Panc1 (cell line): ENCODE data around the gene SYNM. TPM values are rescaled to one million over a fixed set of nuclear protein-coding genes. Genes with fewer than 3 reads are reported as not detected.

ENCODE experiments used
- ATAC-seq: fragments of 200-7000 bp; cut with Tn5 transposase; 2 replicates; pipeline ENCODE4 v1.9.1; 2020; ENCODE audit warnings: mild to moderate bottlenecking, moderate library complexity
- BruUV-seq: library from RNA; stranded (reverse); fragments of 400-500 nt; replicated peaks from 2 replicates; lab custom pipeline; 2021; lab: Mats Ljungman, UMichigan
- CTCF ChIA-PET: fragments of 300-600 bp; sonication (Branson Sonifier 250); formaldehyde crosslinking; loops from one replicate; lab custom pipeline; 2022; ENCODE audit warnings: antibody characterized with exemption; lab: Charles Lee
- POLR2A ChIA-PET: fragments of 300-600 bp; sonication (Branson Sonifier 250); formaldehyde crosslinking; loops from one replicate; lab custom pipeline; 2022; ENCODE audit warnings: antibody characterized with exemption; lab: Charles Lee
- DNase-seq: peaks from one replicate; pipeline ENCODE4 v3.0.0-alpha.2; 2010; ENCODE audit warnings: low read depth, low spot score
- H3K27ac ChIP-seq: 2 replicates; pipeline ENCODE4 v1.5.1; 2011; ENCODE audit warnings: mild to moderate bottlenecking, low read length, inconsistent platforms
- H3K27me3 ChIP-seq: fragments of 200-500 bp; sonication (Bioruptor generic); 2 replicates; pipeline ENCODE4 v1.6.0; 2014; ENCODE audit warnings: low read length, inconsistent platforms; ENCODE audit not compliant: control insufficient read depth, insufficient read depth
- H3K36me3 ChIP-seq: fragments of 200-500 bp; sonication (Bioruptor generic); 2 replicates; pipeline ENCODE4 v1.5.1; 2014; ENCODE audit warnings: inconsistent platforms, mild to moderate bottlenecking, low read length, moderate library complexity; ENCODE audit not compliant: control insufficient read depth, insufficient read depth
- H3K4me1 ChIP-seq: 2 replicates; pipeline ENCODE4 v1.5.1; 2011; ENCODE audit warnings: inconsistent platforms, mild to moderate bottlenecking, low read length, moderate library complexity; ENCODE audit not compliant: control insufficient read depth, insufficient read depth
- H3K4me3 ChIP-seq, 2 experiments: 2 replicates each; pipeline ENCODE4 v1.5.1; 2011 to 2012; ENCODE audit warnings: low read depth in 2 of 2, low read length in 2 of 2, mild to moderate bottlenecking in 2 of 2, inconsistent platforms in 1 of 2, moderate library complexity in 1 of 2
- H3K9me3 ChIP-seq: fragments of 200-500 bp; sonication (Bioruptor generic); 2 replicates; pipeline ENCODE4 v1.5.1; 2014; ENCODE audit warnings: low read depth, mild to moderate bottlenecking, inconsistent platforms, low read length, moderate library complexity; ENCODE audit not compliant: control insufficient read depth, insufficient read depth
- POLR2AphosphoS5 ChIP-seq: IDR thresholded peaks from 2 replicates; pipeline ENCODE4 v1.6.1; 2012; ENCODE audit warnings: mild to moderate bottlenecking, low read depth, low read length, moderate library complexity
- SIN3A ChIP-seq: IDR thresholded peaks from 2 replicates; pipeline ENCODE4 v1.6.1; 2012; ENCODE audit warnings: low read depth, mild to moderate bottlenecking, low read length, moderate library complexity, borderline replicate concordance; ENCODE audit not compliant: insufficient read depth
- TCF7L2 ChIP-seq: IDR thresholded peaks from 2 replicates; pipeline ENCODE4 v1.6.1; 2011; ENCODE audit warnings: mild to moderate bottlenecking, low read depth, low read length, inconsistent platforms
- in situ Hi-C: cut with HindIII; loops from 2 replicates; pipeline ENCODE4 v1.10.0; 2016; ENCODE audit warnings: low sequenced_read_pairs, low pct_unique_long_range_greater_than_20kb
- intact Hi-C: fragments of 100-400 bp; cut with micrococcal nuclease; formaldehyde crosslinking; loops from one replicate; pipeline ENCODE4 v1.10.0; 2022; ENCODE audit not compliant: unreplicated experiment
- total RNA-seq: library from RNA; stranded (reverse); gene quantifications from one replicate; pipeline ENCODE4 v1.2.1, GENCODE V29; 2021; ENCODE audit not compliant: unreplicated experiment
- TF ChIP-seq, protein P1 (sequence below), 2 experiments: IDR thresholded peaks; 2 replicates each; pipeline ENCODE4 v1.6.1; 2011 to 2012; ENCODE audit warnings: low read depth in 2 of 2, control low read depth in 1 of 2, low read length in 1 of 2, mild to moderate bottlenecking in 1 of 2, moderate library complexity in 1 of 2; ENCODE audit not compliant: insufficient read depth in 1 of 2
- TF ChIP-seq, protein P2 (sequence below): fragments of 450-650 bp; IDR thresholded peaks from 2 replicates; pipeline ENCODE4 v1.5.1; 2017; ENCODE audit warnings: mild to moderate bottlenecking

The SYNM gene
- total RNA-seq, 1 experiment from 2014 or later = 38.9 TPM

DNA sequence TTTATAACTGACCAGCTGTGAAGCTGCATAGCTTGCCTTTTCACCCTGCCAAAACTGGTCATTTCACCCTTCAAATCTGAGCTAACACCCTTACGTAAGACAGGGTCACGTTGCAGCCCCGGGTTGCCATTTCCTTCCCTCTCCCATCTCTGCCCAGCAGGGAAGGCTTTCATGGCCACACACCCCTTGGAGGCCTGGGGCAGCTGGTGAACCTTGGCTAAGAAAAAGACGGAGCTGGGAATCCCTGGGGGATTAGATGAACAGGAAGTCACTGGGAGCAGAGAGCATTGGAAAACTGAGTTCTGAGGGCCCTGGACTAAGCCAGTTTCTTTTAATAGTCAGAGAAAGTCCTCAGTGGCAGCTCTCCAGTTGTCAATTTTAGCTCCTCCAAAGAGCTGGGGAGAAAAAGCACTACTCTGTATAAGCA is 76.7 kb downstream of the SYNM start:
- H3K27ac ChIP-seq = no peak overlapping the region
- no peaks in the 10 kb centered on the region for H3K4me1 ChIP-seq
- DNase-seq (no peak), ATAC-seq (no peak)
- ChIA-PET CTCF (interaction anchor here (0.6 kb wide), 1 partner anchor 212 kb away, joined by 3 read pairs; no protein-coding TSS in a partner anchor), POLR2A (no interaction called here)
- intact Hi-C loops = no loop called here
- no peaks in the 10 kb centered on the region for H3K27me3 ChIP-seq
- in situ Hi-C loops = no loop called here
- BruUV-seq = no TSS peak
- no peaks in the 10 kb centered on the region for H3K36me3 ChIP-seq
- no peaks in the 10 kb centered on the region for H3K9me3 ChIP-seq
- TF ChIP-seq, protein P1, sequence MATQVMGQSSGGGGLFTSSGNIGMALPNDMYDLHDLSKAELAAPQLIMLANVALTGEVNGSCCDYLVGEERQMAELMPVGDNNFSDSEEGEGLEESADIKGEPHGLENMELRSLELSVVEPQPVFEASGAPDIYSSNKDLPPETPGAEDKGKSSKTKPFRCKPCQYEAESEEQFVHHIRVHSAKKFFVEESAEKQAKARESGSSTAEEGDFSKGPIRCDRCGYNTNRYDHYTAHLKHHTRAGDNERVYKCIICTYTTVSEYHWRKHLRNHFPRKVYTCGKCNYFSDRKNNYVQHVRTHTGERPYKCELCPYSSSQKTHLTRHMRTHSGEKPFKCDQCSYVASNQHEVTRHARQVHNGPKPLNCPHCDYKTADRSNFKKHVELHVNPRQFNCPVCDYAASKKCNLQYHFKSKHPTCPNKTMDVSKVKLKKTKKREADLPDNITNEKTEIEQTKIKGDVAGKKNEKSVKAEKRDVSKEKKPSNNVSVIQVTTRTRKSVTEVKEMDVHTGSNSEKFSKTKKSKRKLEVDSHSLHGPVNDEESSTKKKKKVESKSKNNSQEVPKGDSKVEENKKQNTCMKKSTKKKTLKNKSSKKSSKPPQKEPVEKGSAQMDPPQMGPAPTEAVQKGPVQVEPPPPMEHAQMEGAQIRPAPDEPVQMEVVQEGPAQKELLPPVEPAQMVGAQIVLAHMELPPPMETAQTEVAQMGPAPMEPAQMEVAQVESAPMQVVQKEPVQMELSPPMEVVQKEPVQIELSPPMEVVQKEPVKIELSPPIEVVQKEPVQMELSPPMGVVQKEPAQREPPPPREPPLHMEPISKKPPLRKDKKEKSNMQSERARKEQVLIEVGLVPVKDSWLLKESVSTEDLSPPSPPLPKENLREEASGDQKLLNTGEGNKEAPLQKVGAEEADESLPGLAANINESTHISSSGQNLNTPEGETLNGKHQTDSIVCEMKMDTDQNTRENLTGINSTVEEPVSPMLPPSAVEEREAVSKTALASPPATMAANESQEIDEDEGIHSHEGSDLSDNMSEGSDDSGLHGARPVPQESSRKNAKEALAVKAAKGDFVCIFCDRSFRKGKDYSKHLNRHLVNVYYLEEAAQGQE (IDR thresholded peaks at IDR 0.05; ENCODE audit: insufficient read depth in 1 of 2, low read depth in 2 of 2, low read length in 1 of 2) = no peak
- no peak for TF ChIP-seq POLR2AphosphoS5
- H3K4me3 ChIP-seq = no peak overlapping the region

DNA sequence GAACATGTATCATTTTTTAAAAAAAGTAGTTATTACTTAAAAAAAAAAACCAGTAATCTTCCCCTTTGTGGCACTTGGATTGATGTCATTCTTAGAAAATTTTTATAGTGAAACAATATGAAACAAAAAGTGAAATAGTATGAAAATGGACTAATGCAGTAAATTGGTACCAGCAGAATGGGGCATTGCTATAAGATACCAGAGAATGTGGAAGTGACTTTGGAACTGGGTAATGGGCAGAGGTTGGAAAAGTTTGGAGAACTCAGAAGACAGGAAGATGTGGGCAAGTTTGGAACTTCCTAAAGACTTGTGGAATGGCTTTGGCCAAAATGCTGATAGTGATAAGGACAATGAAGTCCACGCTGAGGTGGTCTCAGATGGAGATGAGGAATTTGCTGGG is 77.9 kb downstream of the SYNM start:
- BruUV-seq = no TSS peak
- H3K9me3 ChIP-seq = no peaks in the 10 kb centered on the region
- TF ChIP-seq POLR2AphosphoS5 = no peak
- TF ChIP-seq TCF7L2 = no peak
- TF ChIP-seq SIN3A = no peak
- TF ChIP-seq, protein P1 (IDR thresholded peaks at IDR 0.05; ENCODE audit: insufficient read depth in 1 of 2, low read depth in 2 of 2, low read length in 1 of 2) = no peak
- TF ChIP-seq, protein P2, sequence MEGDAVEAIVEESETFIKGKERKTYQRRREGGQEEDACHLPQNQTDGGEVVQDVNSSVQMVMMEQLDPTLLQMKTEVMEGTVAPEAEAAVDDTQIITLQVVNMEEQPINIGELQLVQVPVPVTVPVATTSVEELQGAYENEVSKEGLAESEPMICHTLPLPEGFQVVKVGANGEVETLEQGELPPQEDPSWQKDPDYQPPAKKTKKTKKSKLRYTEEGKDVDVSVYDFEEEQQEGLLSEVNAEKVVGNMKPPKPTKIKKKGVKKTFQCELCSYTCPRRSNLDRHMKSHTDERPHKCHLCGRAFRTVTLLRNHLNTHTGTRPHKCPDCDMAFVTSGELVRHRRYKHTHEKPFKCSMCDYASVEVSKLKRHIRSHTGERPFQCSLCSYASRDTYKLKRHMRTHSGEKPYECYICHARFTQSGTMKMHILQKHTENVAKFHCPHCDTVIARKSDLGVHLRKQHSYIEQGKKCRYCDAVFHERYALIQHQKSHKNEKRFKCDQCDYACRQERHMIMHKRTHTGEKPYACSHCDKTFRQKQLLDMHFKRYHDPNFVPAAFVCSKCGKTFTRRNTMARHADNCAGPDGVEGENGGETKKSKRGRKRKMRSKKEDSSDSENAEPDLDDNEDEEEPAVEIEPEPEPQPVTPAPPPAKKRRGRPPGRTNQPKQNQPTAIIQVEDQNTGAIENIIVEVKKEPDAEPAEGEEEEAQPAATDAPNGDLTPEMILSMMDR = no peak
- H3K27me3 ChIP-seq = no peaks in the 10 kb centered on the region
- ChIA-PET POLR2A (interaction anchor here (0.6 kb wide), 1 partner anchor 69 kb away, joined by 8 read pairs; the partner anchor contains the start of gene LRRC28), CTCF (no interaction called here)
- H3K27ac ChIP-seq = no peak overlapping the region
- no peak overlapping the region for H3K4me3 ChIP-seq
- no peak for ATAC-seq
- in situ Hi-C loops (no loop called here), intact Hi-C loops (no loop called here)
- H3K4me1 ChIP-seq = no peaks in the 10 kb centered on the region
- no peaks in the 10 kb centered on the region for H3K36me3 ChIP-seq
- no peak for DNase-seq

Other genes starting within 250 kb of the SYNM start
- gene PGPEP1L, start 97.3 kb upstream of the SYNM start, total RNA-seq = not detected
- 21.7 TPM for gene TTC23, start 144.5 kb downstream of the SYNM start, total RNA-seq
- 39.3 TPM for gene LRRC28, start 146.4 kb downstream of the SYNM start, total RNA-seq